ENCODE measurements around the gene RNF181. TPM values are rescaled to one million over a fixed set of nuclear protein-coding genes. Genes with fewer than 3 reads are reported as not detected.
"Not testable (repeated sequence)": the region's sequence is repeated elsewhere in the genome, so short reads cannot be mapped to it uniquely, and the experiment has no call there.

RNF181 gene
- total RNA-seq, 2 experiments from 2014 or later: 97.8 to 179 TPM

GRCh38 chr2:85558160-85558559 lies 37.4 kb upstream of the RNF181 start:
- POLR2A ChIA-PET: interaction anchor here (1.2 to 1.8 kb wide), 2 partner anchors 9 to 12 kb away, joined by 3 to 7 read pairs; no protein-coding TSS in a partner anchor

DNA sequence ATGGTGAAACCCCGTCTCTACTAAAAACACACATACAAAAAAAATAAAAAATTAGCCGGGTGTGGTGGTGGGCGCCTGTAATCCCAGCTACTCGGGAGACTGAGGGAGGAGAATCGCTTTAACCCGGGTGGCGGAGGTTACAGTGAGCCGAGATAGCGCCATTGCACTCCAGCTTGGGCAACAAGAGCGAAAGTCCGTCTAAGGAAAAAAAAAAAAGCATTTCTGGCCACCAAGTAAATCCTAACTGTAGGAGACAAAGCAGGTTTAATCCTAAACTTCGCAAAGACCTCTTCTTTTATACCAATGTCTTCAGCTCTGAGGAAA lies 35.2 kb upstream of the RNF181 start:
- H3K36me3 ChIP-seq (ENCODE audit: insufficient read depth, low read length): peaks cover 31% of the 10 kb centered on the region
- BruUV-seq (replicated peaks); H4K20me1 ChIP-seq (ENCODE audit: insufficient read depth, low read length); H3K27ac ChIP-seq (ENCODE audit: low read depth, low read length, poor library complexity, severe bottlenecking); H3K9me3 ChIP-seq (ENCODE audit: low read length); H2AFZ ChIP-seq (ENCODE audit: low read length); H3K9me2 ChIP-seq (ENCODE audit: insufficient read depth, low read length); DNase-seq (ENCODE audit: low spot score): not testable (repeated sequence)
- peak overlapping the region; percentile 98 for H3K4me2 ChIP-seq (ENCODE audit: low read length)
- peaks cover 30% of the 10 kb centered on the region for H3K4me1 ChIP-seq (ENCODE audit: insufficient read depth, low read length, poor library complexity, severe bottlenecking)
- H3K4me3 ChIP-seq (ENCODE audit: low read depth, low read length, poor library complexity, severe bottlenecking): peak overlapping the region; percentile 79
- ChIA-PET POLR2A (interaction anchor here (0.7 to 2.7 kb wide), 8 partner anchors 9 to 233 kb away, joined by 3 to 29 read pairs (median 6); partner anchors contain the start of genes MAT2A, SH2D6, TGOLN2 and VAMP8), CTCF (ENCODE audit: unreplicated experiment) (interaction anchor here (0.5 to 1.3 kb wide), 3 partner anchors 34 to 141 kb away, joined by 3 to 5 read pairs (median 3); partner anchors contain the start of gene C2orf68)
- peaks cover 13% of the 10 kb centered on the region for H3K79me2 ChIP-seq (ENCODE audit: insufficient read depth, low read depth, low read length)
- intact Hi-C loops (cut with micrococcal nuclease; ENCODE audit: unreplicated experiment): loop anchor here (2.0 kb wide), 1 partner anchor 42 kb away; the partner anchor contains the start of gene TMEM150A

More at GRCh38 chr2:85558160-85558559, 37.4 kb upstream of the RNF181 start:
- H3K9me3 ChIP-seq (ENCODE audit: low read length): no peaks in the 10 kb centered on the region
- peaks cover 16% of the 10 kb centered on the region for H3K4me1 ChIP-seq (ENCODE audit: insufficient read depth, low read length, poor library complexity, severe bottlenecking)
- DNase-seq (ENCODE audit: low spot score): no peak
- peaks cover 13% of the 10 kb centered on the region for H3K79me2 ChIP-seq (ENCODE audit: insufficient read depth, low read depth, low read length)
- no peaks in the 10 kb centered on the region for H3K9me2 ChIP-seq (ENCODE audit: insufficient read depth, low read length)
- no TSS peak for BruUV-seq (replicated peaks)
- CTCF ChIA-PET (ENCODE audit: unreplicated experiment): no interaction called here
- H3K27ac ChIP-seq (ENCODE audit: low read depth, low read length, poor library complexity, severe bottlenecking): no peak overlapping the region
- intact Hi-C loops (cut with micrococcal nuclease; ENCODE audit: unreplicated experiment): no loop called here
- H3K36me3 ChIP-seq (ENCODE audit: insufficient read depth, low read length): peaks cover 49% of the 10 kb centered on the region
- no peak overlapping the region for H3K4me2 ChIP-seq (ENCODE audit: low read length)
- H4K20me1 ChIP-seq (ENCODE audit: insufficient read depth, low read length): no peaks in the 10 kb centered on the region
- TF ChIP-seq EZH2phosphoT487 (IDR thresholded peaks at IDR 0.05; ENCODE audit: borderline replicate concordance, low read depth, low read length): no peak
- TF ChIP-seq, protein P1, sequence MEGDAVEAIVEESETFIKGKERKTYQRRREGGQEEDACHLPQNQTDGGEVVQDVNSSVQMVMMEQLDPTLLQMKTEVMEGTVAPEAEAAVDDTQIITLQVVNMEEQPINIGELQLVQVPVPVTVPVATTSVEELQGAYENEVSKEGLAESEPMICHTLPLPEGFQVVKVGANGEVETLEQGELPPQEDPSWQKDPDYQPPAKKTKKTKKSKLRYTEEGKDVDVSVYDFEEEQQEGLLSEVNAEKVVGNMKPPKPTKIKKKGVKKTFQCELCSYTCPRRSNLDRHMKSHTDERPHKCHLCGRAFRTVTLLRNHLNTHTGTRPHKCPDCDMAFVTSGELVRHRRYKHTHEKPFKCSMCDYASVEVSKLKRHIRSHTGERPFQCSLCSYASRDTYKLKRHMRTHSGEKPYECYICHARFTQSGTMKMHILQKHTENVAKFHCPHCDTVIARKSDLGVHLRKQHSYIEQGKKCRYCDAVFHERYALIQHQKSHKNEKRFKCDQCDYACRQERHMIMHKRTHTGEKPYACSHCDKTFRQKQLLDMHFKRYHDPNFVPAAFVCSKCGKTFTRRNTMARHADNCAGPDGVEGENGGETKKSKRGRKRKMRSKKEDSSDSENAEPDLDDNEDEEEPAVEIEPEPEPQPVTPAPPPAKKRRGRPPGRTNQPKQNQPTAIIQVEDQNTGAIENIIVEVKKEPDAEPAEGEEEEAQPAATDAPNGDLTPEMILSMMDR (conservative IDR thresholded peaks at IDR 0.05; ENCODE audit: low read length): no peak
- no peak overlapping the region for H2AFZ ChIP-seq (ENCODE audit: low read length)
- no peak overlapping the region for H3K4me3 ChIP-seq (ENCODE audit: low read depth, low read length, poor library complexity, severe bottlenecking)

DNA sequence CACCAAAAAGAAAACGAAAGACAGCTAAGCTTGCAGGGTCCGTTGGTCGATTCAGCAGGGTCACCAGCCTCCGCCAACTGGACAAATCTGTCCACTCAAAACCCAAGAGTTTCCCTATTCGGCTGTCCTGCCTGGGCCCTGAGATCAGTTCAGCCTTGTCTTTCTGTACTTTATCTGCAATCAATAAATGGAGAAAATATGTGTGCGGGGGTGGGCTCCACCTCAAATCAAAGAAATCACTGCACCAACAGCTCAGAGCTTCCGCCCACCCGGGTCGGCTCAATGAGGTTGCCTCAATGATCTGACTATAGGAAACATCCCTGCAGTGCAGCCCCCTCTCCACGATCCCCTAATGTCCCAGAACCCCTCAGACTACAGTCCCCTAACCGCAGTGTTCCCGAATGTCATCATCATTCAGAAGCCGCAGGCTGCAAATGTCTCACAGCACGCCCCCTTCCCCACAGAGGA lies 34.7 kb upstream of the RNF181 start:
- Histone ChIP-seq H3K79me2 (ENCODE audit: insufficient read depth, low read depth, low read length) (peaks cover 13% of the 10 kb centered on the region), H3K9me2 (ENCODE audit: insufficient read depth, low read length) (no peaks in the 10 kb centered on the region), H3K9me3 (ENCODE audit: low read length) (no peaks in the 10 kb centered on the region), H3K4me2 (ENCODE audit: low read length) (peak overlapping the region; percentile 98), H4K20me1 (ENCODE audit: insufficient read depth, low read length) (no peaks in the 10 kb centered on the region), H2AFZ (ENCODE audit: low read length) (peak overlapping the region; percentile 33; the same call in 1 of the 2 replicates), H3K4me3 (ENCODE audit: low read depth, low read length, poor library complexity, severe bottlenecking) (peak overlapping the region; percentile 79), H3K4me1 (ENCODE audit: insufficient read depth, low read length, poor library complexity, severe bottlenecking) (peaks cover 30% of the 10 kb centered on the region), H3K36me3 (ENCODE audit: insufficient read depth, low read length) (peaks cover 28% of the 10 kb centered on the region), H3K27ac (ENCODE audit: low read depth, low read length, poor library complexity, severe bottlenecking) (peak overlapping the region; percentile 65)
- CTCF ChIA-PET (ENCODE audit: unreplicated experiment): interaction anchor here (0.5 to 1.3 kb wide), 3 partner anchors 34 to 141 kb away, joined by 3 to 5 read pairs (median 3); partner anchors contain the start of gene C2orf68
- intact Hi-C loops (cut with micrococcal nuclease; ENCODE audit: unreplicated experiment): loop anchor here (1.0 to 2.0 kb wide), 3 partner anchors 17 to 42 kb away; partner anchors contain the start of genes MAT2A and TMEM150A
- no peak for TF ChIP-seq EZH2phosphoT487 (IDR thresholded peaks at IDR 0.05; ENCODE audit: borderline replicate concordance, low read depth, low read length)
- TF ChIP-seq, protein P1 (conservative IDR thresholded peaks at IDR 0.05; ENCODE audit: low read length): no peak
- no peak for DNase-seq (ENCODE audit: low spot score)
- no TSS peak for BruUV-seq (replicated peaks)
- POLR2A ChIA-PET: interaction anchor here (0.7 to 2.7 kb wide), 10 partner anchors 10 to 583 kb away, joined by 3 to 29 read pairs (median 6); partner anchors contain the start of genes MAT2A, SH2D6, TGOLN2 and VAMP8
